Measurements from ENCODE around the gene TTLL12. TPM values are rescaled to one million over a fixed set of nuclear protein-coding genes. Genes with fewer than 3 reads are reported as not detected.

Gene TTLL12
- polyA plus RNA-seq, 1 experiment, result 12.6 TPM

DNA sequence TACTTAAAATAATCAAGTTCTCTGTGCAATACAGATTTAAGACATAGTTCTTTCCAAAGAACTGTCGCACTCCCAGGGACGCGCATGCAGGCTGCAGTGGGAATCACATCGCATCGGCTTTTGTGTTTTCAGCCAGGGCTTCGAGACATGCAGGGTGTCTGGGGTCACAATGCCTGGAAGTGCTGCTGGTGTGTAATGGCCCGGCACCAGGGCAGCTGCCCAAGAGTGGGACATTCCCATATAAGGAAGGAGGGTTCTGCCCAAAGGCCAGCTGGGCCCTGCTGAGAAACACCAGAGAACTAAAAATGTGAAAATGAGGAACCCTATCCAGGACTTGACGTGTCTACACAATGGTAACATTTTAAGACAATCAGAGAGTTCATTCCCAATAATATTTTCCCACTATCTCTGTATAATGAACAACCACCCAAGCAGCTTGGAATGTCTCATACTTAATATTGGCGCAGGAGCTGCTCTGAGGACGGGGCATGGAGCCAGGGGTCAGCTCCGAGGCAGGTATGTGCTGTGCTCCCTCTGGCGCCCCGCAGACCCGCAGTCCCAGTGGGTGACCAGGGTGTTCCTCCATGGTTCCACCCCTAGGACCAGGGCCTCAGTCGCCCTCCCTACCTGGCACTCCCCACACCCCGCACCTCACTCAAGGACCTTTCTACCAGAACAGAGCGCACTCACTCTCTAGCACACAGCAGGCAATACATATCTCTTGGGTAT, 55.0 kb downstream of the TTLL12 start:
- no peak for DNase-seq (ENCODE audit: low read depth)
- peaks cover 13% of the 10 kb centered on the region for H3K36me3 ChIP-seq (ENCODE audit: control insufficient read depth, insufficient read depth, low read length)
- H3K27me3 ChIP-seq (ENCODE audit: control insufficient read depth, insufficient read depth, low read length), result no peaks in the 10 kb centered on the region
- POLR2A ChIA-PET, result no interaction called here
- CTCF ChIA-PET, result no interaction called here
- TF ChIP-seq, protein P1, sequence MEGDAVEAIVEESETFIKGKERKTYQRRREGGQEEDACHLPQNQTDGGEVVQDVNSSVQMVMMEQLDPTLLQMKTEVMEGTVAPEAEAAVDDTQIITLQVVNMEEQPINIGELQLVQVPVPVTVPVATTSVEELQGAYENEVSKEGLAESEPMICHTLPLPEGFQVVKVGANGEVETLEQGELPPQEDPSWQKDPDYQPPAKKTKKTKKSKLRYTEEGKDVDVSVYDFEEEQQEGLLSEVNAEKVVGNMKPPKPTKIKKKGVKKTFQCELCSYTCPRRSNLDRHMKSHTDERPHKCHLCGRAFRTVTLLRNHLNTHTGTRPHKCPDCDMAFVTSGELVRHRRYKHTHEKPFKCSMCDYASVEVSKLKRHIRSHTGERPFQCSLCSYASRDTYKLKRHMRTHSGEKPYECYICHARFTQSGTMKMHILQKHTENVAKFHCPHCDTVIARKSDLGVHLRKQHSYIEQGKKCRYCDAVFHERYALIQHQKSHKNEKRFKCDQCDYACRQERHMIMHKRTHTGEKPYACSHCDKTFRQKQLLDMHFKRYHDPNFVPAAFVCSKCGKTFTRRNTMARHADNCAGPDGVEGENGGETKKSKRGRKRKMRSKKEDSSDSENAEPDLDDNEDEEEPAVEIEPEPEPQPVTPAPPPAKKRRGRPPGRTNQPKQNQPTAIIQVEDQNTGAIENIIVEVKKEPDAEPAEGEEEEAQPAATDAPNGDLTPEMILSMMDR (IDR thresholded peaks at IDR 0.05; ENCODE audit: insufficient read depth, low read depth, low read length), result no peak
- H3K4me3 ChIP-seq (ENCODE audit: low read depth, low read length), result no peak overlapping the region

DNA sequence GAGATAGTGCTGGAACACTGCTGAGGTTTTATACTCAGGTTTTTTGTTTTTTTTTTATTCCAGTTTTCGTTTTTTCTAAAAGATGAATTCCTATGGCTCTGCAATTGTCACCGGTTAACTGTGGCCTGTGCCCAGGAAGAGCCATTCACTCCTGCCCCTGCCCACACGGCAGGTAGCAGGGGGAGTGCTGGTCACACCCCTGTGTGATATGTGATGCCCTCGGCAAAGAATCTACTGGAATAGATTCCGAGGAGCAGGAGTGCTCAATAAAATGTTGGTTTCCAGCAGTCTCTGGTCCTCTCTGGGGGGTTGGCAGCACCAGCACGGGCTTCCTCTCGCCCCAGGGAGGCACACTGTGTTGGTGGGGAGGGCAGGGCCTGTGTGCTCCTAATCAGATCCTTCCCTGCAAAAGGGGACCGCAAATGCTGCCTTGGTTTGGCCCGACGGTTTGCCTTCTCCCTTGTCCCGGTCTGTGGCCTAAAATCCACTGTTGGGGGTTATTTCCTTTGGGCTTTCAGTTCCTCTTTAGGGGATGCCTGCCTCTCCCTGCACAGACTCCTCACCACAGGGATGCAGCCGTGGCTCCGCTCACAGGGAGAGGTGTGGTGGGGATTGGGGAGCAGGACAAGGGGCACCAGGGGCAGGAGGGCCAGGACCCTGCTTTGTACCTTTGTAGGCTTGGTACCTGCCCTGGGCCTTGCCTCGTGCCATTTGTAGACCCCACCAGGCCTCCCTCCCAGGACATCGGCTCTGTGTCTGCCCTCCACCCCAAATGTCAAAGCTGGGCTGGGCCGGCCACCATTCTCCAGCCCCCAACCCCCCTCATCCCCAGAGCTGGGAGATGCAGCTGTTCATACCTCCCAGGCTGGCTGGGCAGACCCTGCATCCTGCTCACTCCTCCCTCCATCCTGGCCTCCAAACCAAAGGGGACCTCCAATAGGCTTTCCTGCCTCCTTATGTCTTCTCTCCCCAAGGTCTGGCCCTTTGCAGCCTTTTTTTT, 57.2 kb downstream of the TTLL12 start:
- Histone ChIP-seq H3K36me3 (ENCODE audit: control insufficient read depth, insufficient read depth, low read length) (peaks cover 4% of the 10 kb centered on the region), H3K27me3 (ENCODE audit: control insufficient read depth, insufficient read depth, low read length) (no peaks in the 10 kb centered on the region), H3K4me3 (ENCODE audit: low read depth, low read length) (no peak overlapping the region)
- no peak for DNase-seq (ENCODE audit: low read depth)
- CTCF ChIA-PET, result no interaction called here
- TF ChIP-seq, protein P1 (IDR thresholded peaks at IDR 0.05; ENCODE audit: insufficient read depth, low read depth, low read length), result no peak
- POLR2A ChIA-PET, result no interaction called here

DNA sequence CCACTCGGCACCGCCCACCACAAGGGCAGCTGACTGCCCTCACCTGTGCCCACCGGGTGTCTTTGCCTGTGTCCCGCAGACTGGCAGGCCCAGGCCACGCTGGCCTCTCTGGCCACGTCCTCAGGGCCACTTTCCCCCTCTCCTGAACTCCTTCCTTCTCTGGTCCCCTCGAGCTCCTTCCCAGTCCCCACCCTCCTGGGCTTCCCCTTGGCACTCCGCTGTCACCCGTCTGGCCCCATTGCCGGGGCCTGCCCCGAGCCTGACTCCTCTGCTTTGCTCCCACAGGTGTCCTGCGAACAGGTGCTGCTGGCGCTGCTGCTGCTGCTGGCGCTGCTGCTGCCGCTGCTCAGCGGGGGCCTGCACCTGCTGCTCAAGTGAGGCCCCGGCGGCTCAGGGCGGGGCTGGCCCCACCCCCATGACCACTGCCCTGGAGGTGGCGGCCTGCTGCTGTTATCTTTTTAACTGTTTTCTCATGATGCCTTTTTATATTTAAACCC, 58.0 kb downstream of the TTLL12 start:
- POLR2A ChIA-PET, result no interaction called here
- TF ChIP-seq, protein P1 (IDR thresholded peaks at IDR 0.05; ENCODE audit: insufficient read depth, low read depth, low read length), result no peak
- H3K36me3 ChIP-seq (ENCODE audit: control insufficient read depth, insufficient read depth, low read length), result peaks cover 2% of the 10 kb centered on the region; the same call in 1 of the 2 replicates
- no peak for DNase-seq (ENCODE audit: low read depth)
- H3K4me3 ChIP-seq (ENCODE audit: low read depth, low read length), result no peak overlapping the region
- CTCF ChIA-PET, result interaction anchor here (0.6 kb wide), 1 partner anchor 139 kb away, joined by 3 read pairs; no protein-coding TSS in a partner anchor
- H3K27me3 ChIP-seq (ENCODE audit: control insufficient read depth, insufficient read depth, low read length), result no peaks in the 10 kb centered on the region

GRCh38 chr22:43128116-43128515, 58.8 kb downstream of the TTLL12 start:
- CTCF ChIA-PET, result interaction anchor here (0.6 to 2.3 kb wide), 2 partner anchors 9 to 138 kb away, joined by 3 to 9 read pairs; no protein-coding TSS in a partner anchor
- TF ChIP-seq, protein P1 (IDR thresholded peaks at IDR 0.05; ENCODE audit: insufficient read depth, low read depth, low read length), result no peak
- no peak for DNase-seq (ENCODE audit: low read depth)
- H3K36me3 ChIP-seq (ENCODE audit: control insufficient read depth, insufficient read depth, low read length), result peaks cover 2% of the 10 kb centered on the region; the same call in 1 of the 2 replicates
- POLR2A ChIA-PET, result no interaction called here
- H3K4me3 ChIP-seq (ENCODE audit: low read depth, low read length), result no peak overlapping the region
- H3K27me3 ChIP-seq (ENCODE audit: control insufficient read depth, insufficient read depth, low read length), result no peaks in the 10 kb centered on the region
